HG02798 (cell line): ENCODE data around the gene RIMOC1.

ENCODE experiments used
- ATAC-seq: cut with Tn5 transposase; IDR thresholded peaks from one replicate; pipeline ENCODE4 v1.9.1; 2021; ENCODE audit warnings: mild to moderate bottlenecking; ENCODE audit not compliant: unreplicated experiment, poor library complexity

RIMOC1 gene

DNA sequence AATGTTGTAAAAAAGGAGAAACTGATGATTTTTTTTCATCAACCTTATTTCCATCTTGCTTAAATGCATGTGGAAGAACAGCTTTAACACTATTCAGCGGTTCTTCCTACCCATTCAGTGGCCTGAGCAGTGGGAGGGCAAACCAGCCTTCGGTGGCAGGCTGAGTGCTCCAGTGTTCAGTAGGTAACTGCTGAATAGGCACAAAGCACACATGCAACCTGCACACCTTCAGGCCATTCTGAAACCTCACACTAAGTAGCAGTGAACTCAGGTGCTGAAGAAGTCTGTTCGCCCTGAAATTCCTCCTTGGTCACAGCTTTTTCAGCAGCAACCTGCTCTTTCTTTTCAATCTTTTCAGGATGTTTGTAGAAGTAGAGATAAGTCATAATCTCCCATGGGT, 47.1 kb downstream of the RIMOC1 start:
- no peak for ATAC-seq
